ENCODE data around the gene UNC5A. TPM values are rescaled to one million over a fixed set of nuclear protein-coding genes. Genes with fewer than 3 reads are reported as not detected.

The UNC5A gene
- polyA plus RNA-seq, 4 donors: 0.15 to 0.63 TPM; not detected in 2

GRCh38 chr5:176888016-176888864 lies 77.9 kb downstream of the UNC5A start:
- no peak overlapping the region for H3K4me3 ChIP-seq (ENCODE audit: low read depth in 1 of 3, low read length in 3 of 3)
- peaks cover 0 to 5% (median 0%) of the 10 kb centered on the region in 3 donors for H3K27me3 ChIP-seq (ENCODE audit: control insufficient read depth in 3 of 3, insufficient read depth in 3 of 3, low read length in 3 of 3)
- DNase-seq (no peak), FAIRE-seq (no peak)
- H3K36me3 ChIP-seq (ENCODE audit: control insufficient read depth in 3 of 3, insufficient read depth in 2 of 3, low read depth in 1 of 3, low read length in 3 of 3): no peaks in the 10 kb centered on the region
- WGBS, 3 donors: 86 to 89% (median 89%) methylated on average over 27 of the region's 27 CpGs
- no peak overlapping the region for H3K27ac ChIP-seq (ENCODE audit: low read depth in 1 of 3, low read length in 2 of 3)
- H3K9me3 ChIP-seq (ENCODE audit: control insufficient read depth in 2 of 2, insufficient read depth in 1 of 2, low read depth in 1 of 2, low read length in 1 of 2): no peaks in the 10 kb centered on the region
- no peaks in the 10 kb centered on the region for H3K4me1 ChIP-seq (ENCODE audit: control insufficient read depth in 3 of 3, insufficient read depth in 2 of 3, low read depth in 1 of 3, low read length in 2 of 3)

GRCh38 chr5:176888865-176889165 lies 78.5 kb downstream of the UNC5A start:
- WGBS, 3 donors: 50 to 77% (median 62%) methylated on average over 1 of the region's 1 CpG
- H3K27ac ChIP-seq (ENCODE audit: low read depth in 1 of 3, low read length in 2 of 3): no peak overlapping the region
- DNase-seq (no peak), FAIRE-seq (no peak)
- H3K4me1 ChIP-seq (ENCODE audit: control insufficient read depth in 3 of 3, insufficient read depth in 2 of 3, low read depth in 1 of 3, low read length in 2 of 3): no peaks in the 10 kb centered on the region
- H3K4me3 ChIP-seq (ENCODE audit: low read depth in 1 of 3, low read length in 3 of 3): no peak overlapping the region
- no peaks in the 10 kb centered on the region for H3K9me3 ChIP-seq (ENCODE audit: control insufficient read depth in 2 of 2, insufficient read depth in 1 of 2, low read depth in 1 of 2, low read length in 1 of 2)
- H3K27me3 ChIP-seq (ENCODE audit: control insufficient read depth in 3 of 3, insufficient read depth in 3 of 3, low read length in 3 of 3): peaks cover 0 to 5% (median 0%) of the 10 kb centered on the region in 3 donors
- no peaks in the 10 kb centered on the region for H3K36me3 ChIP-seq (ENCODE audit: control insufficient read depth in 3 of 3, insufficient read depth in 2 of 3, low read depth in 1 of 3, low read length in 3 of 3)

GRCh38 chr5:176889321-176890280 lies 79.2 kb downstream of the UNC5A start:
- WGBS, 3 donors: 84 to 89% (median 88%) methylated on average over 24 of the region's 24 CpGs
- Histone ChIP-seq H3K27ac (ENCODE audit: low read depth in 1 of 3, low read length in 2 of 3) (no peak overlapping the region), H3K4me3 (ENCODE audit: low read depth in 1 of 3, low read length in 3 of 3) (no peak overlapping the region), H3K4me1 (ENCODE audit: control insufficient read depth in 3 of 3, insufficient read depth in 2 of 3, low read depth in 1 of 3, low read length in 2 of 3) (no peaks in the 10 kb centered on the region), H3K36me3 (ENCODE audit: control insufficient read depth in 3 of 3, insufficient read depth in 2 of 3, low read depth in 1 of 3, low read length in 3 of 3) (no peaks in the 10 kb centered on the region), H3K9me3 (ENCODE audit: control insufficient read depth in 2 of 2, insufficient read depth in 1 of 2, low read depth in 1 of 2, low read length in 1 of 2) (no peaks in the 10 kb centered on the region), H3K27me3 (ENCODE audit: control insufficient read depth in 3 of 3, insufficient read depth in 3 of 3, low read length in 3 of 3) (peaks cover 0 to 4% (median 0%) of the 10 kb centered on the region in 3 donors)
- FAIRE-seq (no peak), DNase-seq (no peak)

- no peak overlapping the region for H3K4me3 ChIP-seq (ENCODE audit: low read depth in 1 of 3, low read length in 3 of 3)
- no peak for DNase-seq
- peaks cover 0 to 4% (median 0%) of the 10 kb centered on the region in 3 donors for H3K27me3 ChIP-seq (ENCODE audit: control insufficient read depth in 3 of 3, insufficient read depth in 3 of 3, low read length in 3 of 3)
- H3K36me3 ChIP-seq (ENCODE audit: control insufficient read depth in 3 of 3, insufficient read depth in 2 of 3, low read depth in 1 of 3, low read length in 3 of 3): no peaks in the 10 kb centered on the region
- H3K4me1 ChIP-seq (ENCODE audit: control insufficient read depth in 3 of 3, insufficient read depth in 2 of 3, low read depth in 1 of 3, low read length in 2 of 3): no peaks in the 10 kb centered on the region
- FAIRE-seq: no peak
- H3K9me3 ChIP-seq (ENCODE audit: control insufficient read depth in 2 of 2, insufficient read depth in 1 of 2, low read depth in 1 of 2, low read length in 1 of 2): no peaks in the 10 kb centered on the region
- H3K27ac ChIP-seq (ENCODE audit: low read depth in 1 of 3, low read length in 2 of 3): no peak overlapping the region
- 64 to 76% (median 75%) methylated on average over 9 of the region's 9 CpGs for WGBS, 3 donors
These were observed 80.3 kb downstream of the UNC5A start for GRCh38 chr5:176890455-176891330.

- 72 to 83% (median 76%) methylated on average over 9 of the region's 9 CpGs for WGBS, 3 donors
- peaks cover 0 to 4% (median 0%) of the 10 kb centered on the region in 3 donors for H3K27me3 ChIP-seq (ENCODE audit: control insufficient read depth in 3 of 3, insufficient read depth in 3 of 3, low read length in 3 of 3)
- no peak overlapping the region for H3K4me3 ChIP-seq (ENCODE audit: low read depth in 1 of 3, low read length in 3 of 3)
- no peaks in the 10 kb centered on the region for H3K36me3 ChIP-seq (ENCODE audit: control insufficient read depth in 3 of 3, insufficient read depth in 2 of 3, low read depth in 1 of 3, low read length in 3 of 3)
- H3K4me1 ChIP-seq (ENCODE audit: control insufficient read depth in 3 of 3, insufficient read depth in 2 of 3, low read depth in 1 of 3, low read length in 2 of 3): no peaks in the 10 kb centered on the region
- DNase-seq (no peak), FAIRE-seq (no peak)
- H3K9me3 ChIP-seq (ENCODE audit: control insufficient read depth in 2 of 2, insufficient read depth in 1 of 2, low read depth in 1 of 2, low read length in 1 of 2): no peaks in the 10 kb centered on the region
- no peak overlapping the region for H3K27ac ChIP-seq (ENCODE audit: low read depth in 1 of 3, low read length in 2 of 3)
These were observed 81.1 kb downstream of the UNC5A start for GRCh38 chr5:176891331-176891958.

- H3K27ac ChIP-seq (ENCODE audit: low read depth in 1 of 3, low read length in 2 of 3): no peak overlapping the region
- FAIRE-seq: no peak
- H3K4me1 ChIP-seq (ENCODE audit: control insufficient read depth in 3 of 3, insufficient read depth in 2 of 3, low read depth in 1 of 3, low read length in 2 of 3): no peaks in the 10 kb centered on the region
- no peak overlapping the region for H3K4me3 ChIP-seq (ENCODE audit: low read depth in 1 of 3, low read length in 3 of 3)
- H3K36me3 ChIP-seq (ENCODE audit: control insufficient read depth in 3 of 3, insufficient read depth in 2 of 3, low read depth in 1 of 3, low read length in 3 of 3): no peaks in the 10 kb centered on the region
- no peaks in the 10 kb centered on the region for H3K9me3 ChIP-seq (ENCODE audit: control insufficient read depth in 2 of 2, insufficient read depth in 1 of 2, low read depth in 1 of 2, low read length in 1 of 2)
- peaks cover 0 to 9% (median 0%) of the 10 kb centered on the region in 3 donors for H3K27me3 ChIP-seq (ENCODE audit: control insufficient read depth in 3 of 3, insufficient read depth in 3 of 3, low read length in 3 of 3)
- DNase-seq: no peak
- WGBS, 3 donors: 51 to 59% (median 53%) methylated on average over 3 of the region's 3 CpGs
These were observed 82.3 kb downstream of the UNC5A start for GRCh38 chr5:176892663-176893062.

- 83 to 91% (median 90%) methylated on average over 6 of the region's 6 CpGs for WGBS, 3 donors
- no peak for FAIRE-seq
- DNase-seq: no peak
These were observed 83.9 kb downstream of the UNC5A start for GRCh38 chr5:176894298-176894697.

More at GRCh38 chr5:176894298-176894697, 83.9 kb downstream of the UNC5A start:
- H3K4me1 ChIP-seq (ENCODE audit: control insufficient read depth in 3 of 3, insufficient read depth in 2 of 3, low read depth in 1 of 3, low read length in 2 of 3): no peaks in the 10 kb centered on the region
- no peaks in the 10 kb centered on the region for H3K9me3 ChIP-seq (ENCODE audit: control insufficient read depth in 2 of 2, insufficient read depth in 1 of 2, low read depth in 1 of 2, low read length in 1 of 2)
- no peak overlapping the region for H3K4me3 ChIP-seq (ENCODE audit: low read depth in 1 of 3, low read length in 3 of 3)
- H3K27ac ChIP-seq (ENCODE audit: low read depth in 1 of 3, low read length in 2 of 3): no peak overlapping the region
- no peaks in the 10 kb centered on the region for H3K36me3 ChIP-seq (ENCODE audit: control insufficient read depth in 3 of 3, insufficient read depth in 2 of 3, low read depth in 1 of 3, low read length in 3 of 3)
- peaks cover 0 to 9% (median 0%) of the 10 kb centered on the region in 3 donors for H3K27me3 ChIP-seq (ENCODE audit: control insufficient read depth in 3 of 3, insufficient read depth in 3 of 3, low read length in 3 of 3)
